ENCODE results near the gene LHFPL3. TPM values are rescaled to one million over a fixed set of nuclear protein-coding genes. Genes with fewer than 3 reads are reported as not detected.

Gene LHFPL3
- total RNA-seq, 2 experiments from 2014 or later: not detected

- Histone ChIP-seq H3K36me3 (ENCODE audit: insufficient read depth, low read length) (no peaks in the 10 kb centered on the region), H3K4me2 (ENCODE audit: low read length) (no peak overlapping the region), H3K4me3 (ENCODE audit: low read depth, low read length, poor library complexity, severe bottlenecking) (no peak overlapping the region), H2AFZ (ENCODE audit: low read length) (no peak overlapping the region), H3K79me2 (ENCODE audit: insufficient read depth, low read depth, low read length) (no peaks in the 10 kb centered on the region), H3K4me1 (ENCODE audit: insufficient read depth, low read length, poor library complexity, severe bottlenecking) (no peaks in the 10 kb centered on the region), H3K9me3 (ENCODE audit: low read length) (no peaks in the 10 kb centered on the region), H3K27ac (ENCODE audit: low read depth, low read length, poor library complexity, severe bottlenecking) (no peak overlapping the region), H3K9me2 (ENCODE audit: insufficient read depth, low read length) (no peaks in the 10 kb centered on the region), H4K20me1 (ENCODE audit: insufficient read depth, low read length) (no peaks in the 10 kb centered on the region)
- ChIA-PET POLR2A (no interaction called here), CTCF (ENCODE audit: unreplicated experiment) (no interaction called here)
- no peak for DNase-seq (ENCODE audit: low spot score)
- no TSS peak for BruUV-seq (replicated peaks)
- intact Hi-C loops (cut with micrococcal nuclease; ENCODE audit: unreplicated experiment): no loop called here
- TF ChIP-seq CTCF (conservative IDR thresholded peaks at IDR 0.05; ENCODE audit: low read length) (no peak), EZH2phosphoT487 (IDR thresholded peaks at IDR 0.05; ENCODE audit: borderline replicate concordance, low read depth, low read length) (no peak)
Measured at GRCh38 chr7:104480529-104480928, 152.1 kb downstream of the LHFPL3 start.

- Histone ChIP-seq H3K4me1 (ENCODE audit: insufficient read depth, low read length, poor library complexity, severe bottlenecking) (no peaks in the 10 kb centered on the region), H4K20me1 (ENCODE audit: insufficient read depth, low read length) (no peaks in the 10 kb centered on the region), H3K9me2 (ENCODE audit: insufficient read depth, low read length) (no peaks in the 10 kb centered on the region), H3K9me3 (ENCODE audit: low read length) (no peaks in the 10 kb centered on the region), H3K79me2 (ENCODE audit: insufficient read depth, low read depth, low read length) (no peaks in the 10 kb centered on the region), H3K36me3 (ENCODE audit: insufficient read depth, low read length) (no peaks in the 10 kb centered on the region), H3K4me2 (ENCODE audit: low read length) (no peak overlapping the region), H2AFZ (ENCODE audit: low read length) (no peak overlapping the region), H3K27ac (ENCODE audit: low read depth, low read length, poor library complexity, severe bottlenecking) (no peak overlapping the region), H3K4me3 (ENCODE audit: low read depth, low read length, poor library complexity, severe bottlenecking) (no peak overlapping the region)
- no peak for DNase-seq (ENCODE audit: low spot score)
- TF ChIP-seq EZH2phosphoT487 (IDR thresholded peaks at IDR 0.05; ENCODE audit: borderline replicate concordance, low read depth, low read length) (no peak), CTCF (conservative IDR thresholded peaks at IDR 0.05; ENCODE audit: low read length) (no peak)
- POLR2A ChIA-PET: no interaction called here
- BruUV-seq (replicated peaks): no TSS peak
- intact Hi-C loops (cut with micrococcal nuclease; ENCODE audit: unreplicated experiment): no loop called here
- CTCF ChIA-PET (ENCODE audit: unreplicated experiment): no interaction called here
Measured at GRCh38 chr7:104482362-104483037, 154.1 kb downstream of the LHFPL3 start.

- Histone ChIP-seq H3K4me2 (ENCODE audit: low read length) (no peak overlapping the region), H3K4me1 (ENCODE audit: insufficient read depth, low read length, poor library complexity, severe bottlenecking) (no peaks in the 10 kb centered on the region), H3K27ac (ENCODE audit: low read depth, low read length, poor library complexity, severe bottlenecking) (no peak overlapping the region), H3K9me2 (ENCODE audit: insufficient read depth, low read length) (no peaks in the 10 kb centered on the region), H4K20me1 (ENCODE audit: insufficient read depth, low read length) (no peaks in the 10 kb centered on the region), H3K9me3 (ENCODE audit: low read length) (no peaks in the 10 kb centered on the region), H2AFZ (ENCODE audit: low read length) (no peak overlapping the region), H3K79me2 (ENCODE audit: insufficient read depth, low read depth, low read length) (no peaks in the 10 kb centered on the region), H3K4me3 (ENCODE audit: low read depth, low read length, poor library complexity, severe bottlenecking) (no peak overlapping the region), H3K36me3 (ENCODE audit: insufficient read depth, low read length) (no peaks in the 10 kb centered on the region)
- ChIA-PET POLR2A (interaction anchor here (0.6 to 0.7 kb wide), 2 partner anchors 13 to 1148 kb away, joined by 3 to 4 read pairs; no protein-coding TSS in a partner anchor), CTCF (ENCODE audit: unreplicated experiment) (no interaction called here)
- no peak for DNase-seq (ENCODE audit: low spot score)
- no TSS peak for BruUV-seq (replicated peaks)
- TF ChIP-seq CTCF (conservative IDR thresholded peaks at IDR 0.05; ENCODE audit: low read length): no peak
- TF ChIP-seq EZH2phosphoT487 (IDR thresholded peaks at IDR 0.05; ENCODE audit: borderline replicate concordance, low read depth, low read length): no peak
- intact Hi-C loops (cut with micrococcal nuclease; ENCODE audit: unreplicated experiment): no loop called here
Measured at GRCh38 chr7:104486931-104487330, 158.5 kb downstream of the LHFPL3 start.

Measured in OCI-LY7 (cell line).